IPS DF 4.7 (cell line): ENCODE results near the gene ADAMTS3.

ENCODE experiments used
- DNase-seq: peaks from one replicate; pipeline ENCODE4 v3.0.0-alpha.2; 2013; ENCODE audit warnings: low spot score; ENCODE audit errors: extremely low read depth

The ADAMTS3 gene

GRCh38 chr4:72301759-72302158 lies 267.3 kb downstream of the ADAMTS3 start:
- no peak for DNase-seq

GRCh38 chr4:72300126-72300525 lies 268.9 kb downstream of the ADAMTS3 start:
- no peak for DNase-seq

GRCh38 chr4:72295966-72296557 lies 273.0 kb downstream of the ADAMTS3 start:
- no peak for DNase-seq

- no peak for DNase-seq
Measured at GRCh38 chr4:72290737-72291136, 278.3 kb downstream of the ADAMTS3 start.

- no peak for DNase-seq
Measured at GRCh38 chr4:72286910-72287309, 282.1 kb downstream of the ADAMTS3 start.

GRCh38 chr4:72286185-72286584 lies 282.8 kb downstream of the ADAMTS3 start:
- no peak for DNase-seq

- DNase-seq = no peak
Measured at GRCh38 chr4:72283357-72283756, 285.7 kb downstream of the ADAMTS3 start.

- no peak for DNase-seq
Measured at GRCh38 chr4:72280252-72280651, 288.8 kb downstream of the ADAMTS3 start.

- no peak for DNase-seq
Measured at GRCh38 chr4:72275381-72275780, 293.6 kb downstream of the ADAMTS3 start.

GRCh38 chr4:72274251-72274650 lies 294.8 kb downstream of the ADAMTS3 start:
- no peak for DNase-seq

GRCh38 chr4:72255269-72255668 lies 313.8 kb downstream of the ADAMTS3 start:
- DNase-seq = no peak

- DNase-seq = no peak
Measured at GRCh38 chr4:72243641-72244040, 325.4 kb downstream of the ADAMTS3 start.

- no peak for DNase-seq
Measured at GRCh38 chr4:72239487-72240116, 329.4 kb downstream of the ADAMTS3 start.
